Stimulated activated CD8-positive, alpha-beta memory T cell treated with anti-CD3 and anti-CD28 coated beads, Interleukin-4, amount 100 ng/mL, for 24 hours (primary cell): ENCODE data around the gene CTBP2.

ENCODE experiments used
- DNase-seq: peaks from one replicate; pipeline ENCODE4 v3.0.0-alpha.2; 2020; ENCODE audit warnings: low read depth

The CTBP2 gene

GRCh38 chr10:124972637-124973036 lies 187.7 kb downstream of the CTBP2 start:
- DNase-seq = no peak

- no peak for DNase-seq
These were observed 189.1 kb downstream of the CTBP2 start for GRCh38 chr10:124971276-124971675.

- no peak for DNase-seq
These were observed 193.1 kb downstream of the CTBP2 start for GRCh38 chr10:124967255-124967654.

GRCh38 chr10:124966008-124966407 lies 194.4 kb downstream of the CTBP2 start:
- DNase-seq = no peak

GRCh38 chr10:124963866-124964720 lies 196.3 kb downstream of the CTBP2 start:
- no peak for DNase-seq

- no peak for DNase-seq
These were observed 197.9 kb downstream of the CTBP2 start for GRCh38 chr10:124962421-124962820.

- no peak for DNase-seq
These were observed 199.2 kb downstream of the CTBP2 start for GRCh38 chr10:124961248-124961570.

GRCh38 chr10:124959564-124959963 lies 200.8 kb downstream of the CTBP2 start:
- no peak for DNase-seq

GRCh38 chr10:124957404-124957947 lies 202.9 kb downstream of the CTBP2 start:
- no peak for DNase-seq

- no peak for DNase-seq
These were observed 203.6 kb downstream of the CTBP2 start for GRCh38 chr10:124956764-124957163.

- DNase-seq = no peak
These were observed 204.5 kb downstream of the CTBP2 start for GRCh38 chr10:124955868-124956267.

GRCh38 chr10:124955243-124955642 lies 205.1 kb downstream of the CTBP2 start:
- no peak for DNase-seq

GRCh38 chr10:124953421-124953820 lies 206.9 kb downstream of the CTBP2 start:
- no peak for DNase-seq

- DNase-seq = no peak
These were observed 208.2 kb downstream of the CTBP2 start for GRCh38 chr10:124952123-124952522.

- DNase-seq = no peak
These were observed 210.8 kb downstream of the CTBP2 start for GRCh38 chr10:124949543-124949942.

- DNase-seq = no peak
These were observed 213.4 kb downstream of the CTBP2 start for GRCh38 chr10:124946945-124947344.

- no peak for DNase-seq
These were observed 215.4 kb downstream of the CTBP2 start for GRCh38 chr10:124944982-124945381.

- no peak for DNase-seq
These were observed 216.9 kb downstream of the CTBP2 start for GRCh38 chr10:124943301-124944092.

GRCh38 chr10:124942317-124943169 lies 217.8 kb downstream of the CTBP2 start:
- no peak for DNase-seq

- DNase-seq = no peak
These were observed 218.5 kb downstream of the CTBP2 start, which contains the start of gene ZRANB1 for GRCh38 chr10:124941823-124942222. Gene ZRANB1 (plus strand): TSS chr10:124942123. CDS start chr10:124942494, 371 bp downstream.

GRCh38 chr10:124939290-124939689 lies 221.1 kb downstream of the CTBP2 start:
- no peak for DNase-seq

- no peak for DNase-seq
These were observed 223.6 kb downstream of the CTBP2 start for GRCh38 chr10:124936813-124937212.
